Activated naive CD8-positive, alpha-beta T cell (primary cell): ENCODE data around the gene ZRANB3.
"Not testable (repeated sequence)": the region's sequence is repeated elsewhere in the genome, so short reads cannot be mapped to it uniquely, and the experiment has no call there.

ENCODE experiments used
- H3K27ac Mint-ChIP-seq: one replicate; pipeline ENCODE4 v1.8.0; 2021; ENCODE audit warnings: mixed read lengths
- H3K27me3 Mint-ChIP-seq: one replicate; pipeline ENCODE4 v1.8.0; 2021; ENCODE audit warnings: mixed read lengths
- H3K36me3 Mint-ChIP-seq: one replicate; pipeline ENCODE4 v1.8.0; 2021; ENCODE audit warnings: mixed read lengths
- H3K4me1 Mint-ChIP-seq: one replicate; pipeline ENCODE4 v1.8.0; 2021; ENCODE audit warnings: low read depth, mixed read lengths
- H3K4me3 Mint-ChIP-seq: one replicate; pipeline ENCODE4 v1.8.0; 2021; ENCODE audit warnings: mild to moderate bottlenecking, mixed read lengths
- H3K9me3 Mint-ChIP-seq: one replicate; pipeline ENCODE4 v1.8.0; 2021; ENCODE audit warnings: low read depth, mixed read lengths

ZRANB3 gene

DNA sequence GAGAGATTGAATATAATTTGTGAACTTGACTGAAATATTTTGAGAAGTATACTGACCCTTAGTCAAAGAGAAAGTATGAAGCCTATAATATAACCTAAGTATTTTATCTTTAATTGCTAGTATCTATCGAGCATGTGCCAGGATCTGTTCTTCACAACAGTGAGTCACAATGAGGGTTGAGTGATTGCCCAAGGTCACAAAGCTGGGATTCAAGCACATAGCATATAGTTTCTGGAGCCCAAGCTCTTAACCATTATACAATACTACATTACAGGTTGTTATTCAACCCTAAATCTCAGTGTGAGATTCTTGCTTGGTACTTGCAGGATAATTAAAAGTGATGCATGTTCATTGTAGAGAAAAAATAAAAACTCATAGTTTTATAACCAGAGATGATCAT lies 381.8 kb downstream of the ZRANB3 start:
- Mint-ChIP-seq H3K4me1 (peaks cover 21% of the 10 kb centered on the region), H3K36me3 (peaks cover 22% of the 10 kb centered on the region), H3K4me3 (no peak overlapping the region), H3K9me3 (no peaks in the 10 kb centered on the region), H3K27me3 (no peaks in the 10 kb centered on the region), H3K27ac (no peak overlapping the region)

DNA sequence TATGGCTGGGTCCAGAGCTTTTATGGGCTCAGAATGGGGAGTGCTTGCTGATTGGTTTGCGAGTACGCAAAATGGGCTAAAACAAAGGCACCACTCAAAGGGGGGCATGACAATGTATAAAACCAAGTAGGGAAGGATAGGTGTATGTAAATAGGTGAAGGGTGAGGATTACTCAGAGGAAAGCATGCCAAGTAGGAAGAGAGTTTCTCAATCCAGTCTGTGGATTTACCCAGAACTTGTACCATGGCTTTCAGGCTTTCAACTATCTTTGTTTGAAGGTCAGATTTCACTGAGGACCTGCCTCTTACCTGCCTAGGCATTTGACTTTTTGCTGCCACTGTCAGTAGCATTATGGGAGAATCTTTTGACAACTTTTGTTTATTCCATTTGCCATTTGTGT lies 386.7 kb downstream of the ZRANB3 start:
- Mint-ChIP-seq H3K27me3 (no peaks in the 10 kb centered on the region), H3K4me3 (no peak overlapping the region), H3K36me3 (peaks cover 42% of the 10 kb centered on the region), H3K9me3 (peaks cover 5% of the 10 kb centered on the region), H3K27ac (no peak overlapping the region), H3K4me1 (peaks cover 6% of the 10 kb centered on the region)

DNA sequence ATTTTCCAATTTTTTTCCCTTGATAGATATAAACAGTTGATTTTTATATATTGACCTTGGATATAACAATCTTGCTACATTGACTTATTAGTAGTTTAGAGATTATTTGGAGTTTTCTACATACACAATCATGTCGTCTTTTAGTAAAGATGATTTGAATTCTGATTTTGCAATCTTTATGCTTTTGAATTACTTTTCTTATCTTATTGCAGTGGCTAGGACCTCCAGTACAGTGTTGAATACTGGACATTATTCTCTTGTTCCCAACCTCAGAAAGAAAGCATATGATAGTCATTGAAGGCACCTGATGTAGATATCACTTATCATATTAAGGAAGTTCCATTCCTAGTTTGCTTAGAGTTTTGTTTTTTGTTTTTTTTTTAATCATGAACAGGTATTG lies 388.7 kb downstream of the ZRANB3 start:
- no peak overlapping the region for H3K27ac Mint-ChIP-seq
- peaks cover 5% of the 10 kb centered on the region for H3K9me3 Mint-ChIP-seq
- peaks cover 6% of the 10 kb centered on the region for H3K4me1 Mint-ChIP-seq
- peaks cover 43% of the 10 kb centered on the region for H3K36me3 Mint-ChIP-seq
- H3K4me3 Mint-ChIP-seq = no peak overlapping the region
- no peaks in the 10 kb centered on the region for H3K27me3 Mint-ChIP-seq

DNA sequence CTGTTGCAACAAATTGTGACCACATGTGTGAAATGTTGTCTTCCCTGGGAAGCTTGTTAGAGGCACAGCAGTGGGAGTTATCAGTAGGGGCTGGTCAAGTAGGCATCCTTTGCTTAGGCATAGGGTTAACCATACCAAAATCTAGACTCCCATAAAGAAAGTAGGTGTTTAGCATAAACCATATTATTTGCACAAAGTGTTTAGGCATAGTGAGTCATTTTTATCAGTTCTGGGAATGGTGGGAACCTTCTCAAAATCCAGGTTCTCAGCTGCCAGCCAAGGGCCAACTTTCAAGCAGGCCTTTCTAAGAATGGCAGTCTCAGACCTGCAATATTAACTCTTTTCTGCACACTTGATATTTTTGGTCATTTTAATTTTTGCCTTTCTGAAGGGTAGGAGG lies 390.4 kb downstream of the ZRANB3 start:
- Mint-ChIP-seq H3K9me3 (peaks cover 5% of the 10 kb centered on the region), H3K4me1 (peaks cover 3% of the 10 kb centered on the region), H3K27me3 (no peaks in the 10 kb centered on the region), H3K36me3 (peaks cover 54% of the 10 kb centered on the region), H3K27ac (no peak overlapping the region), H3K4me3 (no peak overlapping the region)

DNA sequence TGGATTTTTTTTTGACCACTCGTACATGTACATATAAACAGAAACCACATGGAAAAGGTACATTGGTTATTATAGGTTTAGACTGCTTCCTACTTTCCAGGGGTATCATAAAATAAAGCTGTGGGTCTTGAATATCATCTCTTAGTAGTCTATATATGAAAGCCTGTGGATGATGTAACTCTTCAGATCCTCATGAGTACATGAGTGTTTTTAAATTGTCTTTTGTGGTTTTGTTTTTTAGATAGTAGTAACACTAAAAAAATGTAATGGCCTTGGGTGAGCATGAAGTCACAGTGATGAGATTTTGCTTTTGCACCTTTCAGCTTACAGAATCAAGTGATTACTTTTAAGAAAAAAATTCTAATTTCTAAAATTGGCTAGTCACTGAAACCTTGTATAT lies 398.7 kb downstream of the ZRANB3 start:
- peaks cover 34% of the 10 kb centered on the region for H3K36me3 Mint-ChIP-seq
- no peaks in the 10 kb centered on the region for H3K27me3 Mint-ChIP-seq
- no peaks in the 10 kb centered on the region for H3K9me3 Mint-ChIP-seq
- H3K27ac Mint-ChIP-seq = no peak overlapping the region
- no peak overlapping the region for H3K4me3 Mint-ChIP-seq
- peaks cover 8% of the 10 kb centered on the region for H3K4me1 Mint-ChIP-seq

DNA sequence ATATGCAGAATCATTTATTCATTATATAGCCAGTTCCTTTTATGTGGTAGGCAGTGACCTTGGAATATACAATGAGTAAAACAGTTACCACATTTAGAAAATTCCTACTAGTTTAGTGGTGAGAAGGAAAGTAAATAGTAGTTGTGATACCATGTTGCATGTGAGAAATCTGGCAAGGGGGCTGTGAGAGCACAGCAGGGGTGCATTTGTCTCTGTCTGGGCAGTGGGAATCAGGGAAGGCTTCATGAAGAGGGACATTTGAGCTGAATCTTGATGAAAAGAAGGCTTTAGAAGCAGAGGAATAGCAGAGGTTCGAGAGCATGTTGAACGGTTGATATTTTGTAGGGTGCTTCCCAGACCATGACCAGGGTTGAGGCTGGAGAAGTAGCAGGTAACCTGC lies 400.3 kb downstream of the ZRANB3 start:
- Mint-ChIP-seq H3K4me1 (peaks cover 8% of the 10 kb centered on the region), H3K9me3 (no peaks in the 10 kb centered on the region), H3K27me3 (no peaks in the 10 kb centered on the region), H3K36me3 (peaks cover 27% of the 10 kb centered on the region), H3K4me3 (no peak overlapping the region), H3K27ac (no peak overlapping the region)

DNA sequence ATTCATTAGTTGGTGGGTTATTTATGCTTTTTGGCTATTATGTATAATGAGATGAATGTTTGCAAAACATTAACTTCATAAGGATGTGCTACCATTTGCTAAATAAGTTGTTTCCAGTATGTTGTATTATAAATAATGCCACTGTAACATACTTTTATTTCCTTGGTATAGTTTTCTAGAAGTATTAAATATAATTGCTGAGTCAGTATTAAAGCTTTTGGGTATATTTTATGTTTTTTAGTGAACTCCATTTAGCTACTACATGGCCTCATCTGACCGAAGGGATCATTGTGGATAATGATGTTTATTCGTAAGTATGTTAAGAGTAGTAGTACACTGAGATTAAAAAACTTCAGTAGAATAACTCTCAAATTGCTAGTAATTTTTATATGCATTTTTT lies 405.1 kb downstream of the ZRANB3 start:
- H3K4me1 Mint-ChIP-seq = peaks cover 4% of the 10 kb centered on the region
- H3K36me3 Mint-ChIP-seq = peaks cover 20% of the 10 kb centered on the region
- no peaks in the 10 kb centered on the region for H3K9me3 Mint-ChIP-seq

DNA sequence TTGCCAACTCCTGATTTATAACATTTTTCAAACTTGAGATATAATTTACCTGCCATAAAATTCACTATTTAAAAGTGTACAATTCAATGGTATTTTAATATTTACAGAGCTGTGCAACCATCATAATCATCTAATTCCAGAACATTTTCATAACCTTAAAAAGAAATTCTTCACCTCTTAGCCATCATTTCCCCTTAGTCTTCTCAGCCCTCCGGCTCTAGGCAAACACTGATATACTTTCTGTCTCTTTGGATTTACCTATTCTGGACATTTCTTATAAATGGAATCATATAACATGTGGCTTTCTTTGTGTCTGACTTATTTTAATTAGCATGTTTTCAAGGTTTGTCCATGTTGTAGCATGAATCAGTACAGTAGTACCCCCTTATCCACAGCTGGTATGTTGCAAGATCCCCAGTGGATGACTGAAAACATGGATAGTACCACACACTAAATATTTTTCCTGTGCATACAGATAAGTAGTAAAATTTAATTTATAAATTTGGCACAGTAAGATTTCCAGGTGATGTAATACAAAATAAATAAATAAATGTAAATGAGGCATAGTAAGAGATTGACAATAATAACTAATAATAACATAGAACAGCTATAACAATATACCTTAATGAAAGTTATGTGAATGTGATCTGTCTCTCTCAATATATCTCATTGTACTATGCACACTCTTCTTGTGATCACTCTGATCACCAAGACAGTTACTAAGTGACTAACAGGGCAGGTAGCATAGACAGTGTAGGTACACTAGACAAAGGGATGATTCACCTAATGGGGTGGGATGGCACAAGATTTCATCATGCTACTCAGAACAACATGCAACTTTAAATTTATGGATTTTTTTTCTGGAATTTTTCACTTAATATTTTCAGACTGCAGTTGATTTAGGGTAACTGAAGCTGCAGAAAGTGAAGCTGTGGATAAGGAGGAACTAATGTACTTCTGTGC lies 405.8 kb downstream of the ZRANB3 start:
- no peaks in the 10 kb centered on the region for H3K27me3 Mint-ChIP-seq
- no peaks in the 10 kb centered on the region for H3K9me3 Mint-ChIP-seq
- no peak overlapping the region for H3K27ac Mint-ChIP-seq
- H3K36me3 Mint-ChIP-seq = peaks cover 21% of the 10 kb centered on the region
- H3K4me1 Mint-ChIP-seq = peaks cover 1% of the 10 kb centered on the region
- H3K4me3 Mint-ChIP-seq = no peak overlapping the region

More for the DNA sequence above, 405.1 kb downstream of the ZRANB3 start:
- Mint-ChIP-seq H3K27me3 (no peaks in the 10 kb centered on the region), H3K4me3 (no peak overlapping the region), H3K27ac (no peak overlapping the region)

DNA sequence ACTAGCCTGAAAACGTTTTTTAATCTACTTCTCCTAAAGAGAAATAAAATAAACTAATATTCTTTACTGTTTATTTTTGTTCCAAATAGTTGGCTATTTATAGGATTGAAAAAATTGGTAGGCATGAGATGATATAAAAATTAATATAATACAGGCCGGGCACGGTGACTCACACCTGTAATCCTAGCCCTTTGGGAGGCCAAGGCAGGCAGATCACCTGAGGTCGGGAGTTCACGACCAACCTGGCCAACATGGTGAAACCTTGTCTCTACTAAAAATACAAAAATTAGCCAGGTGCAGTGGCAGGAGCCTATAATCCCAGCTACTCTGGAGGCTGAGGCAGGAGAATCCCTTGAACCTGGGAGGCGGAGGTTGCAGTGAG lies 409.4 kb downstream of the ZRANB3 start:
- H3K9me3 Mint-ChIP-seq, H3K27ac Mint-ChIP-seq, H3K4me1 Mint-ChIP-seq, H3K27me3 Mint-ChIP-seq, H3K4me3 Mint-ChIP-seq: not testable (repeated sequence)
- H3K36me3 Mint-ChIP-seq = peaks cover 14% of the 10 kb centered on the region

DNA sequence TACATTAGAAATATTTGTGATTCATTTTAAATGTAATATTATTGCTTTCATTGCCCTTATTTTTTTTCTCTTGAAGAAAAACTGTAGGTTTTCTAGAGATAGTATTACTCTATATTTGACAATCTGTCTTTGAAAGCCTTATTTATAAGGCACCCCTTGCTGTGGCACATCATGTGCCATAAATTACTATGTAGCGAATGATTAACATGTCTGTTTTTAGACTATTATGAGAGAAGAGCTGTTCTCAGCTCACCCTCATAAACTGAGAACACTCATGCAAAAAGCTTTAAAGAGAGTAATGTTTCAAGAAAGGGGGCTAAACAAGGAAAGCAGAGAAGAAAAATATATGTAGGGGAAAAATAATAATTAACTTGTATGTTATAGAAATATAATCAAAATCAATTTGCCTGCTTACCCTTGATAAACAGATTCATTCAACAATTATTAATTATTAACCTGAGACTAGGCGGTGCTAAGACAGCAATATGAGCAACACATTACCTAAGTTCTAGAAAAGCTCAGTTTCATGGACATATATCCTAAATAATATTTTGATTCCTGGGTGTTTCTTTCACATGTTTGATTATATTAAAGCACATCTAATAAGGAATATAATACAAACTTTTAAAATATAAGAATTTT lies 409.9 kb downstream of the ZRANB3 start:
- Mint-ChIP-seq H3K4me3 (no peak overlapping the region), H3K27ac (no peak overlapping the region), H3K9me3 (no peaks in the 10 kb centered on the region), H3K4me1 (peaks cover 2% of the 10 kb centered on the region), H3K36me3 (peaks cover 14% of the 10 kb centered on the region), H3K27me3 (no peaks in the 10 kb centered on the region)

DNA sequence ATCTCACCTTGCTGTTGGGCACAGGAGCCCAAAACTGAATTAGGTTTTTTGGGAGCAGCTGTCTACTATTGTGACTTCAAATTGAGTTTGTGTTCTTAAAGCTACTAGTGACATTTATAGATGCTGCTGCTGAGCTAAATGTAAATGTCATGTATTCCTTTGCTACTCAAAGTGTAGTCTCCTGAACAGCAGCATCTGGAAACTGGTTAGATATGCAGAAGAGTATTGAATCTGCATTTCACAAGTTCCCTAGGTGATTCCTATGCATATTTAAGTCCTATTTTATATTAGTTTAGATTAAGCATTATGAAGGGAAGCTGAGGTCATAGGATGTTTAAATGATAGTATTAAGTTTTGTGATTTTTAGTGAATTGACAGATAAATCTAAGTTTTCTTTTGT lies 411.4 kb downstream of the ZRANB3 start:
- Mint-ChIP-seq H3K36me3 (peaks cover 10% of the 10 kb centered on the region), H3K27me3 (no peaks in the 10 kb centered on the region), H3K4me1 (peaks cover 2% of the 10 kb centered on the region), H3K27ac (no peak overlapping the region), H3K4me3 (no peak overlapping the region), H3K9me3 (no peaks in the 10 kb centered on the region)

DNA sequence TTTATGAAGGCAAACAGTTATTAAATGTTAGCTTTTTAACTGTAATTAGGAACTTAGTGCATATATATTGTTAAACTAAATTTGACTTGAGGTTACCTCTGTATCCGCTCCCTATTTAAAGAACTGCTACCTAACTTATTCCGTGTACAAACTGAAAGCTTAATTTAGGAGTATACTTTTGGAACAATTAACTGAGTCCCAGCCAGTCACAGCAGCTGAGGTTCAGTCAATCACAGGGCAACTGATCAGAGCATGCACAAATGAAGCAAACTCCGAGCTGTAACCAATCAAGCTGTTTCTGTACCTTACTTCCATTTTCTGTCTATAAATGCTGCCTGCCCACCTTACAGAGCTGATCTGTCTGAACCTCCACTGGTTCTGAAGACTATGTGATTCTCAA lies 417.7 kb downstream of the ZRANB3 start:
- Mint-ChIP-seq H3K9me3 (no peaks in the 10 kb centered on the region), H3K27ac (no peak overlapping the region), H3K4me3 (no peak overlapping the region), H3K36me3 (peaks cover 5% of the 10 kb centered on the region), H3K27me3 (no peaks in the 10 kb centered on the region), H3K4me1 (peaks cover 5% of the 10 kb centered on the region)

DNA sequence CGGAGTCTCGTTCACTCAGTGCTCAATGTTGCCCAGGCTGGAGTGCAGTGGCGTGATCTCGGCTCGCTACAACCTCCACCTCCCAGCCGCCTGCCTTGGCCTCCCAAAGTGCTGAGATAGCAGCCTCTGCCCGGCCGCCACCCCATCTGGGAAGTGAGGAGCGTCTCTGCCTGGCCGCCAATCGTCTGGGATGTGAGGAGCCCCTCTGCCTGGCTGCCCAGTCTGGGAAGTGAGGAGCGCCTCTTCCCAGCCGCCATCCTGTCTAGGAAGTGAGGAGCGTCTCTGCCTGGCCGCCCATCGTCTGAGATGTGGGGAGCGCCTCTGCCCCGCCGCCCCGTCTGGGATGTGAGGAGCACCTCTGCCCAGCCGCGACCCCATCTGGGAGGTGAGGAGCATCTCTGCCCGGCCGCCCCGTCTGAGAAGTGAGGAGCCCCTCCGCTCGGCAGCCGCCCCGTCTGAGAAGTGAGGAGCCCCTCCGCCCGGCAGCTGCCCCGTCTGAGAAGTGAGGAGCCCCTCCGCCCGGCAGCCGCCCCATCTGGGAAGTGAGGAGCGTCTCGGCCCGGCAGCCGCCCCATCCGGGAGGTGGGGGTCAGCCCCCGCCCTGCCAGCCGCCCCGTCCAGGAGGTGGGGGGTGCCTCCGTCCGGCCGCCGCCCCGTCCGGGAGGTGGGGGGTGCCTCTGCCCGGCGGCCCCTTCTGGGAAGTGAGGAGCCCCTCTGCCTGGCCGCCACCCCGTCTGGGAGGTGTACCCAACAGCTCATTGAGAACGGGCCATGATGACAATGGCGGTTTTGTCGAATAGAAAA lies 425.3 kb downstream of the ZRANB3 start:
- H3K4me1 Mint-ChIP-seq = peaks cover 15% of the 10 kb centered on the region
- H3K4me3 Mint-ChIP-seq, H3K27ac Mint-ChIP-seq, H3K27me3 Mint-ChIP-seq, H3K9me3 Mint-ChIP-seq: not testable (repeated sequence)
- peaks cover 31% of the 10 kb centered on the region for H3K36me3 Mint-ChIP-seq

DNA sequence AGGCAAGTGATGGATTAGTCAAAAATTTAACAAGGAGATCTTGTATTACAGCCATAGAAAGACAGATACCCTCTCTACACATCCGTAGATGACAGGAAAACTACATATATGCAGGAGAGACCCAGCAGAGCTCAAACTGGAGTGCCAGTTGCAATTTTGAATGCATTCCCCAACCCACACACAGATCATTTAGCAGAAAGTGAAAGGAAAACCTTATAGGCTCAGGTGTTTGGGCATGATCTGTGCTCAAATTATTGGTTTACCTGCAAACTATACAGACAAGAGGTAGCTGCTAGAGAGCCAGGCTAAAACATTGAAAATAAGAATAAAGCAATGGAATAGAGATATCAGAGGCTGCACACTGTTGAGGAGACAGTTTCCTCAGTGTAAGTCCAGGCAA lies 427.2 kb downstream of the ZRANB3 start:
- Mint-ChIP-seq H3K27ac (peak overlapping the region; percentile 50), H3K36me3 (peaks cover 29% of the 10 kb centered on the region)

More for the DNA sequence above, 427.2 kb downstream of the ZRANB3 start:
- H3K4me3 Mint-ChIP-seq = no peak overlapping the region
- H3K27me3 Mint-ChIP-seq = no peaks in the 10 kb centered on the region
- H3K9me3 Mint-ChIP-seq = peaks cover 4% of the 10 kb centered on the region
- H3K4me1 Mint-ChIP-seq = peaks cover 29% of the 10 kb centered on the region
